ENCODE results near the gene FAM222B. TPM values are rescaled to one million over a fixed set of nuclear protein-coding genes. Genes with fewer than 3 reads are reported as not detected.

FAM222B gene
- total and polyA plus RNA-seq, 11 donors = 9.2 to 33.2 (median 16.7) TPM

- peaks cover 0 to 9% (median 2%) of the 10 kb centered on the region in 12 donors for H3K4me1 ChIP-seq
- intact Hi-C loops (cut with DNase I) = loop anchor here in 1 of 10 donors (5.0 kb wide), 1 partner anchor 152 kb away; no protein-coding TSS in a partner anchor
- H3K9me3 ChIP-seq = no peaks in the 10 kb centered on the region
- 84 to 95% (median 91%) methylated on average over 7 of the region's 7 CpGs for WGBS, 4 donors
- peaks cover 0 to 35% (median 25%) of the 10 kb centered on the region in 9 donors for H3K36me3 ChIP-seq
- DNase-seq (no peak), ATAC-seq (no peak)
- H3K27me3 ChIP-seq = no peaks in the 10 kb centered on the region
- H3K4me3 ChIP-seq = no peak overlapping the region
- no peak for TF ChIP-seq CTCF (IDR thresholded peaks at IDR 0.05)
- TF ChIP-seq POLR2A (IDR thresholded peaks at IDR 0.05) = no peak
- no peak overlapping the region for H3K27ac ChIP-seq
Measured at GRCh38 chr17:28755486-28755885, 87.1 kb downstream of the FAM222B start.

- intact Hi-C loops (cut with DNase I) = loop anchor here in 3 of 10 donors (2.0 kb wide), 2 partner anchors 23 to 25 kb away; partner anchors contain the start of genes TLCD1 (in 2 of the 3) and NEK8 (in 1 of the 3)
Measured at GRCh38 chr17:28751600-28752366, 90.8 kb downstream of the FAM222B start.

GRCh38 chr17:28750178-28751047, 92.2 kb downstream of the FAM222B start:
- H3K27me3 ChIP-seq = no peaks in the 10 kb centered on the region
- H3K9me3 ChIP-seq = no peaks in the 10 kb centered on the region
- TF ChIP-seq POLR2A (IDR thresholded peaks at IDR 0.05) = no peak
- peak; percentile 97 to 100 (median 100) for TF ChIP-seq CTCF (IDR thresholded peaks at IDR 0.05)
- peak; percentile 77 to 87 (median 81) for ATAC-seq
- H3K4me1 ChIP-seq = peaks cover 0 to 32% (median 20%) of the 10 kb centered on the region in 12 donors
- intact Hi-C loops (cut with DNase I) = loop anchor here in 7 of 10 donors (1.0 to 2.0 kb wide), 4 partner anchors 22 to 24 kb away; partner anchors contain the start of genes TLCD1 (in 5 of the 7) and NEK8 (in 1 of the 7)
- 40 to 43% (median 40%) methylated on average over 20 of the region's 20 CpGs for WGBS, 4 donors
- H3K27ac ChIP-seq = no peak overlapping the region
- H3K36me3 ChIP-seq = peaks cover 0 to 20% (median 4%) of the 10 kb centered on the region in 9 donors
- DNase-seq = peak; percentile 88 to 94 (median 91)
- no peak overlapping the region for H3K4me3 ChIP-seq

More at GRCh38 chr17:28751600-28752366, 90.8 kb downstream of the FAM222B start:
- Histone ChIP-seq H3K27ac (no peak overlapping the region), H3K4me1 (peaks cover 0 to 19% (median 7%) of the 10 kb centered on the region in 12 donors), H3K4me3 (no peak overlapping the region), H3K27me3 (no peaks in the 10 kb centered on the region), H3K9me3 (no peaks in the 10 kb centered on the region), H3K36me3 (peaks cover 0 to 20% (median 7%) of the 10 kb centered on the region in 9 donors)
- no peak for ATAC-seq
- no peak for DNase-seq
- 91 to 95% (median 94%) methylated on average over 10 of the region's 10 CpGs for WGBS, 4 donors
- TF ChIP-seq POLR2A (IDR thresholded peaks at IDR 0.05) = no peak
- TF ChIP-seq CTCF (IDR thresholded peaks at IDR 0.05) = no peak

Measured in heart left ventricle (tissue), 16 donors.